GM19438 (cell line): Measurements from ENCODE around the gene CCRL2.
"Not testable (repeated sequence)": the region's sequence is repeated elsewhere in the genome, so short reads cannot be mapped to it uniquely, and the experiment has no call there.

Experiments used
- ATAC-seq: cut with Tn5 transposase; IDR thresholded peaks from one replicate; pipeline ENCODE4 v1.9.1; 2021; ENCODE audit warnings: low read depth; ENCODE audit not compliant: unreplicated experiment

Gene CCRL2

DNA sequence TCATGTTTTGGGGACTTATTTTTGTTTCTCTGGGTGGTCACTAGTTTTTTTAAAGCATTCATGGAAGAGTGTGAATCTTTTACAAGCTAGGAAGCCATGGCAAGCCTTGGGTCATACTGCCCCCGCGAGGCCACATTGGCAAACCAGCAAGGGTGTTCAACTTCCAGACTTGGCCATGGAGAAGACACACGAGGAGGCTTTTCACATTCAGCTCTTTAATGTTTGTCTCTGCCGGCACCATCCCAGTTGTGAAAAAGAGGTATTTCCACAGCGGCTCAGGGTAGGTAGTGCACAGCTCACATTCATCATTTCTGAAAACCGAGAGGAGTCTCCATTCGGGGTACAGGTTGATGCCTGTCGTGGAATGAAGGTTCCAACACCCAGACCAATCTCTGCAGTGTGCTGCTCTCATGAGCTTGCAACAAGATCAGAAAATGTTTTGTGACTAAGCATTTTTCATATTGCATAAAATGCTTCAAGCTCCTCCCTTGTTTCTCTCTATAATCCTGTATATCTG, 28.6 kb upstream of the CCRL2 start:
- ATAC-seq, result no peak

DNA sequence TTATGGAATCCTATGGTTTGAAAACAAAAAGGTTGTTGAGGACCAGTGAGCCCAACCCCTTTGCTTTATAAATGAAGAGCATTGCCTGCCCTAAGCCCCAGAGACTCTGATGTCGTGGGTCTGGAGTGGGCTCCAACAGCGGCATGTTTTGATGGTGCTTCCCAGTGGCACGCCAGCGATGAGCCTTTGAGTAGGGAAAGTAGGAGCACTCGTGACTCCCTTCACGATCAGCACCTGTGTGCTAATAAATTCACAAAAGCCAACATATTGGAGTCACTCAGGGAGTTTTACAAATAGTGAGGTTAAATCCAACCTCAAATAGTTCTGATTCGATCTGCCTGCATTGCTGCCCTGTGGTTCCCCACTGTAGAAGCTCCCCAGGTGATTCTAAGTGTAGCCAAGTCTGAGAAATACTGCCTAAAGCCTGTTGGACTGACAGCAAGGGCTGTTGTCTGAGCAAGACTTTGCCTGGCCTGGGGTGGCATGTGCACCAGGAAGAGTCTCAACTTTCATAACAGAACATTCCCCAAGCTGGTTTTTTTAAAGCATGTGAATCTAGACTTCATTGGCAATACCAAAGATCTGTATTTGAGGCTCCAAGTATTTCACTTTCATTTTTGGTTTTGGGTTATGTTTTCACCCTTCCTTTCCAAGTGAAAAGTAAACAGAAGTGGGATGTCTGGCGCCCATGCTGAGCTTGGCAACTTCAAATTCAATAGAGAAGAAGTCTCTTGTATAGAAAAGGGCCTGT, 26.4 kb upstream of the CCRL2 start:
- no peak for ATAC-seq

DNA sequence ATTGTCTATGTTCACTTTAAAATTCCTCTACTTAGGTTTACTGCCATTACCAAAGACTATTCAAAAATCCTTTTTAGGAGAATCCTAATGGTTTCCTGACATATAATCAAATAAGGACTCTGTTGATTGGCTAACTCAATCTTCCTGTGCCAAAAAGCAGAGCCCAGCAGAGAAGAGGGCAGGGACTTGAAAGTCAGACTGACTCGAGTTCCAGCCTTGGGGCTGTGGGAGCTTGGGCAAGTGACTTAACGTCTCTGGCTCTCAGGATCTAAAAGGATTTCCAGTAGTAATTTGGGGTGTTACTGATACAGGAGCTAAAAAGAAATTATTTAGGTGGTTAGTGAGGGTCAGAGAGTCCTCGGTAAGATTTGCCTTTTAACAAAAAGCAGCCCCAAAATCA, 25.4 kb upstream of the CCRL2 start:
- no peak for ATAC-seq

DNA sequence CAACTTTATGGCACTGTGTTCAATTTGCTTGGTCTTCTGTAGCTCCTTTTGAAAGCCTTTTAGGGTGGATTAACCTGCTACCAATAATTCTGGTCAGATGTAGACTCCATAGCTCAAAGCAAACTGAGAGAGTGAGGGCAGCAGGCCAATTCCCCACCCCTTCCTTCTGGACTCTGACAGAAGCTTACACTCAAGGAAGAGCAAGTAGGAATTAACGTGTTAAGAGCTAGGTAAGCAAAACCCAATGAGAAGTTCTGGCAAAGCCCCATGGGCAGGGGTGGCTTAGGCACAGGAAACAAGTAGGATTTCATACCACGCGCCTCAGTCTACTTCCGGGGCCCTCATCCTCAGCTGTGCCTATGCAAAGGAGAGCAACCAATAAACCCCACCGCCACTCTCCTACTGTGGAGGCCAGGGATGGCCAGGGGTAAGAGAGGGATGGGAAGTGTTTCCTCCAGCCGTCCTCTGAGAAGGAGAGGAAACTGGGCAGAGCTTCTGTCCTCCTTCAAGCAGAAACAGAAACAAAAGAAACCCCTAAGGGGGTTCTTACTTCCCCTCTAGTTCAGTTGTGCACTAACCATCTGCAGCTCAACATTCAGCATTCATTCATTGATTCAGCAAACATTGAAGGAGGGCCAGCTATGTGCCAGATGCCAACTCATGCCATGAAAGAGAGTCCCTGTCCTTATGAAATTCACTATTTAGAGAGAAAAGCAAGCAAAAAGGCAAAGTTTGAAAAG, 23.7 kb upstream of the CCRL2 start:
- no peak for ATAC-seq

DNA sequence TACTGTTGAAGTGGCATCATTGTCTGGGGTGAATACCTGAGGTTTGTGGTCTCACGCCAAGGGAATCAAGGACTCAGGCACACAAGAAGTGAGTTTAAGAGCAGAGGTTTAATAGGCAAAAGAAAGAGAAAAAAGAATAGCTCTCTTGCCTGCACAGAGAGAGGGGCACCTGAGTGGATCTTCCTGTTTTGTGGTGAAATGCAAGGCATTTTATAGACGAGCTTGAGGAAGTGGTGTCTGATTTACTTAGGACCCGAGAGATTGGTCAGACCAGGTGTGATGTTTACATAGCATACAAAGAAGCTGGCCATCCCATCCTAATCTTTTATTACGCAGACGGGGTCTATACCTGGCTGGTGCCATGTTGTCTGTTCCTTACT, 23.1 kb upstream of the CCRL2 start:
- ATAC-seq, result no peak

DNA sequence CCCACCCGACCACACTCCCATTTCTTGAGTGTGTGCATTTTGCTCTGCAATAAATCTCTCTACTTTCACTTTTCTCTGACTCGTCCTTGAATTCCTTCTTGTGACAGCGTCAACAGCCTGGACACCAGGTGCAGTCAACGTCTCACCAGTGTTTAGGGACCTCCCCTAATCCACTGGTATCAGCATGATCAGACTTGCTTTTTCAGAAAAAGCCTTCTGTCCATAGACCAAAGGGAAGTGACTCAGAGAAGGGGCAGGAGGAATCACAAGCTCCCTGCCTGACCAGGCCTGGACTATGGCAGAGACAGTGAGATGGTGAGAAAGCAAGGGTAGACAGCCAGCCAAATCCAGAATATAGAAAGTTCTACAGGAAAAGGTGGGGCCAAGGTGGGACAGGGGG, 20.9 kb upstream of the CCRL2 start:
- ATAC-seq, result no peak

DNA sequence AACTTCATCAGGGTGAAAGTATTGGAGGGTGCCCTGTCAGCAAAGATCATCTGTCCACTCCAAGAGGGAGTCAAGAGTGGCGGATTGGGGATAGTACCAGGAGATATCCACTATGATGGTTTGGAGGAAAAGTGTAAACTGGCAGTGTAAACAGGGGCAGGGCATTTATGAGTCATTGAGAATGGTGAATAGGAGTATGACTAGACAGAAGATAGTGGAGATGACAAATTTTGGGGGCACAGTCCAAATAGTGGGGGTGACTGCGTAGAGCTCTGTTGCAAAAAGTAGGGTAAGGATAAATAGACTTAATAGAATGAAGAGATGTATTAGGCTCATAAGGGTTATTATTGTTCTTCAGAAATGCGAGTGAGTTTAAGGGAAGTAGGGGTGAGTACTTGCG, 18.2 kb upstream of the CCRL2 start:
- not testable (repeated sequence) for ATAC-seq

DNA sequence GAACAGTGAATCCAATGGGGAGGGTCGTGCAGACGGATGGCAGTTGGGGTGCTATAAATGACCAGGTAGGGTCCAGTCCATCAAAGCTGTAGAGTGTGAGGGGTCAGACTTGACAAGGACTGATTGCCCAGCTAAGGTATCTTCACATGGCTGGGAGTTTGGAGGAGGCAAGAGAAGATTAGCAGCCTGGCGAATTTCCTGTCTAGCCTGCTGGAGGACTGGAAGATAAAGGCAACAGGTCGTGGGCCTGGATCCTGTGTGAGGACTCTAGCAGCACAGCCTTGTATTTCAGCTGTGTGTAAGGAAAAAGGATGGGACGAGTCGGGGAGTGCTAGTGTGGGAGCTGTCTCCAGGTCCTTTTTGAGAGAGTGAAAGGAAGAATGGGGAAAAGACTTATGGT, 17.8 kb upstream of the CCRL2 start:
- ATAC-seq, result no peak

DNA sequence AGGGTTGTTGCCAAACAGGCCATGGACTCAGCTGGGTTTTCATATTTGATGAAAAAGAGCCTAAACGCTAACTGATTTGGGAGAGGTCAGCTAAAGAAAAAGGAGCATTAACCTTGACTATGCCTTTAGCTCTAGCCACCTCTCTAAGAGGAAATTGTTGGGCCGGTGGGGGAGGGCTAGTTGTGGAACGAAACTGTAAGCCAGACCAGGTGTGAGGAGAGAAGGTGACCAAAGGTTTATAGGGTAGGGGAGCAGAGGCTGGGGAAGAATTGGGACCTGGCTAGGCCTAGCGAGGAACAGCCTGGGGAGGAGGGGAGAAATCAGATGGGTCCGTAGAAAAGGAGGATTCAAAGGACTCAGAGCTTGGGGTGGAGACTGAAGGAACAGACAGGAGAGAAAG, 15.5 kb upstream of the CCRL2 start:
- ATAC-seq, result not testable (repeated sequence)

DNA sequence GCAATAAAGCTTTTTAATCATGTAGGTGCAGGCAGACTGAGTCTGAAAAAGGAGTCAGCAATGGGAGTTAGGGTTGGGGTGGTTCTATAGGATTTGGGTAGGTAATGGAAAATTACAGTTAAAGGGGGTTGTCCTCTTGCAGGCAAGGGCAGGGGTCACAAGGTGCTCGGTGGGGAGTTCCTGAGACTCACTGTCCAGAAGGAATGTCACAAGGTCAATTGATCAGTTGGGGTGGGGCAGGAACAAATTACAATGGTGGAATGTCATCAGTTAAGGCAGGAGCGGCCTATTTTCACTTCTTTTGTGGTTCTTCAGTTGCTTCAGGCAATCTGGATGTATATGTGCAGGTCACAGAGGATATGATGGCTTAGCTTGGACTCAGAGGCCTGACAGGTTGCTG, 14.0 kb upstream of the CCRL2 start:
- no peak for ATAC-seq

DNA sequence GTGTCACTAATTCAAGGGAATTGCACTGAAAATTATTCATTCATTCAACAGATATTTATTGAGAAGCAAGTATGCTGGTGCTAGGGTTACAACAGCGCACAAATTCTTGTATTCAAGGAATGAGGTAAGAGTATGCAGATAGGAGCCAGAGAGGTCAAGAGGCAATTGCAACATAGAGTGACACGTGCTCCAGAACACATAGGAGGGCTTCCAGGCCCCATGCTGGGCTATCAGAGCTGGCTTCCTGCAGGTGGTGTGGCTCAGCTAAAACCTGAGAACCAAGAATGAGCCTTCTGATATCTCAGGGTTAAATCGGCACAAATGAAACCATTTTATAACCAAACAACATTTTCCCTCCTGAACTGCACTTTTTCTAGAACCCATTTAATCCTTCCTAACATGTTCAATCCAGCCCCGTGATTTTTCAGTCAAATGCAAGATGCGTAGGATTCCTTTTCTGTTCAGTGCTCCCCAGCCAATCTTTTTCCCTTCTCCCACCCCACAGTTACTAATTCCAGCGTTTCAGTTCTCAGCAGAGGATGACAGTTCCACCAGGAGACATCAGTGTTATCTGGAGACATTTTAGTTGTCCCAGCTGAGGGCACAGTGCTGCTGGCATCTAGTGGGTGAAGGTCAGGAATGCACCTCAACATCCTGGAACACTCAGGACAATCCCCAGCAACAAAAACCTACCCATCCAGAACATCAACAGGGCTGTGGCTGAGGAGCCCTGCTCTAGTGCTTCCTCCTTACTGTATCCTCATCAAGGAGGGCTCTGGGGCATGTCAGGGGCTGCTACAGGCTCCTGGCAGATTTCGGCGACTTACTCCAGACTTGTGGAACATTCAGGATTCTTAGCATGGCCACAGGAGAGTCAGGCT, 13.3 kb upstream of the CCRL2 start:
- no peak for ATAC-seq

DNA sequence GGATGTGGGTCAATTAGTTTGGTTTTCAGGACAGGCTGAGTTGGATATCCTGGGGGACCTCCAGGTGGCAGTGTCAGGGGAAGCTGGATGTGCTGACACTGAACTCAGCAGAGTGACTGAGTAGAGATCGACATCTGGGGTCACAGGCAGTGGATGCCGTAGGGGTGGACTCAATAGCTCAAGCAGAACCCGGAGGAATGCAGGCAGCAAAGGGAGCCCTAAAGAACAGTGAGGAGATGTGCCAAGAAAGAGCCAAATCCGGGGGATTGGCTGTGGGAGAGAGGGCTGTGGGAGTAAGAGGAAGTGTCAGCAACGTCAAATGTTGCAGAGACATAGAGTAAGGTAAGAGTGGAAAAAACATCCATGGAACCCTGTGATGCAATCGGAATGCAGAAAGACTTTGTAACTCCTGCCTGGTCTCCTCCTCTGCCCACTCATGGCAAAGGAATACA, 11.8 kb upstream of the CCRL2 start:
- no peak for ATAC-seq

DNA sequence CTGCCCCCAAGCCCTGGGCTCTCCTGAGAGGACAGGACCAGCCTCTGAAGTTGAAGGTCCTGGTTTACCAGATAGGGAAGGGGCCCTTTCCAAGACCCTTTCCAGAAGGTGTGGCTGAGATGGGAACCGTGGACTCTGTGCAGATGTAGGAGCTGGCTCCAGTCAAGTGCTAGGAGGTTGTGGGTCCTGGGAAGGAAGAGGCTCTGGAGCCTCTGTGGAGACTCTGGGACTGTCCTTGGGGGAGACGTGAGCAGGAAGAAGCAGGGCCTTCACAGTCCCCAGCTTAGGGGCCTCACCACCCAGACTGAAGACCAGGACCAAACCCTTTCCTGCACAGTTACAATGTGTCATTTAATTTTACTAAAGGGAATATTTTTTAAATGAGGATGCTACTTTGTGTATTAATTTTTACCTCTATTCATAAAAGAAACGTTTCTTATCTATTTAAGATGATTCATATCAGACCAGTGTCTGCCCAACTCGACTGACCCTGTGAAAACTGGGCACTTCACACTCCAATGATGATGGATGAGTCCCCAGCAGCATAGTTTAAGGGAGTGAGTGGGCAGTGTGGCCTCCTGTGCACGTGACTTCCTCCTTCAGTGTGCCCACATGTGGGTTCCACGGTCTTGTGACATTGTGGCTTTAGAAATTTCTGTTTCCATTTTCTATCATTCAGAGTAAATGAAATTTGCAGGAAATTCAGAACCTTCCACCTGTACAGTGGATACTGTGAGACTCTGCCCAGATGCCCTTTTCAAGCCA, 11.1 kb upstream of the CCRL2 start:
- ATAC-seq, result no peak

DNA sequence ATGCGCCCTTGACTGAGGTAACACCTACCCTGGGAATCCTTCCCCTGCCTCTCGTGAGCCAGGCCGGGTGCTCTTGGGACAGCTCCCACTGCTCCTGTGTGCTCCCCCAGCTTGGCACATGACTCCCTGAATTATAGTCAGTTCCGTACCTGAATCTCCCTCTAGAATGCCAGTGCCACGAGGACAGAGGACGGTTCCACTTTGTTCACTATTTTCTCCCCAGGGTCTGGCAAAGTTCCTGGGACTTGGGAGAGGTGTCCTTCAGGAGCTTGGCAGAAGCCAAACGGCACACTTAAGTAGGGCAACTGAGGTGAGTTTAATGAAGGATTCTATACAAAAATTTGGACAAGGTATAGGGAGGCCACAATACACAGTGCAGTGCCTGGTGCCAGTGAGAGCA, 9.9 kb upstream of the CCRL2 start:
- no peak for ATAC-seq

DNA sequence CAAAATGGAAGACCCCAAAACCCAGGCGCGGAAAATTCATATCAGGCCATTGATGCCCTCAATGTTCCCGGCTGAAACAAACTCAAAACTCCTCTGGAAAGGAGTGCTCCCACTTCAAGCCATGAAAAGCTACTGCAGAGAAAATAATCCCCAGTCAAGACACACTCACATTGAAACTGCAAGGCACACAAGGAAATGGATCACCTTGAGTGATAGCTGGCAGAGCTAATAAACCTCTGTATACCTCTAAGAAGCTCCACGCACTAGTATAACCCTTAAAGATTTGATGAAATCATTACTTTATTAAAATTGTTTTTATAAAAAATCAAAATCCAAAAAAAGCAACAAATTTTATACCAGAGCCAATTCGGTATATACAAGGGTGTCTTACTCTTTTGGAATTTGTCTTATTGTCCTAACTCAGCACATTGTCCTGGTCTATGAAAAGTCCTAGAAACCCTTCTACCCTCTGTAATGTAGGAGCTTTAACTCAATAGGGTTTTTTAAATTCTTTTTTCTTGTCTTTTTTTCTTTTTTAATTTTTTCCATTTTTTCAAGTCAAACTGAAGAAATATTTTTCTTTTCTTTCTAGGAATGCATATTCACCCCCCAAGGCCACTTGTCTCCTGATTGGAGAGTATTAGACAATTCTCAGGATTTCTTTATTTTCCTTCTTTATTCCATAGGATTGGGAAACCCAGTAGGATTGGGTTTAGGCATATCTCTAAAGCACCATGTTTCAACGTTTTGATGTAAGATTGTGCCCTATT, 8.7 kb upstream of the CCRL2 start:
- ATAC-seq, result no peak

DNA sequence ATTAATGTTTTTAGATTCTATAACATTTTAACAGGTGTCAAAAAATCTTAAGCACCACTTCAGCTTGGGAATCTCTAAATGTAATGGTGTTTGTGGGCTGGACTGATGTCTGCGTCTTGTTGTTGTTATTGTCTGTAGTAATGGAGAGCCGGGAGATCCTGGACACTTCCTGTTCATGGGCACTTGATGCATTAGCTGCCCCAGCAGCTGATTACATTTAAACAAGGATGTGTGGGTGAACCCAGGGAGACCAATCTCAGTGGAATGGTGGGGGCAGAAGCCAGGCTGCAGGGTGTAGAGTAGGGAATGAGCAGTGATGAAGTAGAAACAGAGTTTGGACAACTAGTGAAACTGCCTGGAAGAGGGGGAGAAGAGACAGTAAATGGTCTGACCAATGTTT, 8.0 kb upstream of the CCRL2 start:
- no peak for ATAC-seq

DNA sequence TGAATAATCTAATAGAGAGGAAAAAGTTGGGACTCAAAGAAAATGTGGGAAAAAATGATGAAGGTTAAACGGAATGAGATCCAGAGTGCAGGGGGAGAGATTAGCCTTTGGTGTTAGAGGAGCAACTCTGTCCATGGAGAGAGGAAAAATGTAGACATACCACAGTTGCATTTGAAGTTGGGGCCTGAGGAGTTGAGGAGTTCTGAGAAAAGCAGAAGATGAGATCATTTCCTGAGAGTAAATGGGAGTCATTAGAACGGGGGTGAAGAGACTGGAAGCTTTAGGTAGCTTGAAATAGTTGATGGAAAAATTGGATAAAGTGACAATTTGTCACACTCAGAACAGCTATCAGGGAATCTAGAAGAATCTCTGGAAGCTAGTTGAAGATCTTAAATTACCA, 7.5 kb upstream of the CCRL2 start:
- no peak for ATAC-seq

DNA sequence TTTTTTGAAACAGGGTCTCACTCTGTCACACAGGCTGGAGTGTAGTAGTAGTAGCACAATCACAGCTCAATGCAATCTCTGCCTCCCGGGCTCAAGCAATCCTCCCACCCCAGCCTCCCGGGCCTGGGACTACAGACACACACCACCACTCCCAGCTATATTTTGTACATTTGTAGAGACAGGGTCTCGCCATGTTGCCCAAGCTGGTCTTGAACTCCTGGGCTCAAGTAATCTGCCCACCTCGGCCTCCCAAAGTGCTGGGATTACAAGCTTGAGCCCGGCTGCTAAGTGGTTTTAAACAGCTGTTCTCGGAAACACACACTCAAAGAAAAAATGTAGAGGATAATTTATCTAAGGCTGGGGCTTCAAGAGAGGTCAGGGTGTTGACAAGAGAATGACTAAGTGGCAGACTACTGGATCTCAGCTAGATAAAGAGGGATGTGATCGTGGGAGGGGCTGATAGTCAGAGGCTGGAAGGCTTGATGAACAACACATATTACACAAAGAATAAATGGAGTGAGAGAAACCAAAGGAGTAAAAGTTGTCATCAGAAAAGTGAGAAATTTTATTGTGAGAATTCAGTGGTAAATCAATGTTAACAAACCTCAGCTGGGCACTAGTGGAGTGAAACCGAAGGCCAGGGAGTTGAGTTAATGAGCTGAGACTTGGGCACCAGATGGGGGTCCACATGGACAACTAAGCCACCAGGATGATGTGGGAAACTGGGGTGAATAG, 6.9 kb upstream of the CCRL2 start:
- ATAC-seq, result no peak

DNA sequence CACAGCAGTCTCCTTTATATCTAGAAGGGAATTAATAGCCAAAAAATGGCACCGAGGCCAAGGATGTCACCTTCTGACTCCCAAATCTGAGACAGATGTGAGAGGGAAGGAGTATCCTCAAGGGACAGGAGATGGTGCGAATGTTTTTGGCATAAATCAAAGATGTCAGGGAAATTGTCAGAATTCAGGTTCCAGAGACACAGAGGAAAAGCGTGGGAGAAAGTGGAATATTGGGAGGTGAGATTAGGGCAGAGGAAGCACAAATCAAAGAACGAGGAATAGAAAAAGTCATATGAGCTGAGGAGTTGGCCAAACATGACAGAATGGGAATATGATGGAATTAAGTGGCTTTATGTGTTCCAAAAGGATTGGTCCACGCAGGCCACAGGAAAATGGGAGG, 6.2 kb upstream of the CCRL2 start:
- no peak for ATAC-seq
